Loucy (cell line): ENCODE data around the gene PRKN.

Experiments used
- H2AFZ ChIP-seq: fragments of 200-600 bp; sonication (generic); 2 replicates; pipeline ENCODE4 v1.6.0; 2016; ENCODE audit warnings: antibody characterized with exemption, mild to moderate bottlenecking, low read length, moderate library complexity
- H3F3A ChIP-seq: fragments of 200-600 bp; 2 replicates; pipeline ENCODE4 v1.6.0; 2016; ENCODE audit warnings: antibody characterized with exemption, low read depth, mild to moderate bottlenecking
- H3K27me3 ChIP-seq: fragments of 200-600 bp; sonication (generic); 2 replicates; pipeline ENCODE4 v1.6.1; 2014; ENCODE audit warnings: low read length, mild to moderate bottlenecking; ENCODE audit not compliant: insufficient read depth, poor library complexity, severe bottlenecking
- H3K36me3 ChIP-seq: fragments of 200-600 bp; sonication (generic); 2 replicates; pipeline ENCODE4 v1.6.1; 2016; ENCODE audit warnings: low read length; ENCODE audit not compliant: insufficient read depth
- H3K4me1 ChIP-seq: fragments of 200-600 bp; sonication (generic); 2 replicates; pipeline ENCODE4 v1.5.1; 2014; ENCODE audit warnings: low read length, mild to moderate bottlenecking; ENCODE audit not compliant: insufficient read depth, poor library complexity, severe bottlenecking
- H3K4me2 ChIP-seq: fragments of 200-600 bp; sonication (generic); 2 replicates; pipeline ENCODE4 v1.6.0; 2014; ENCODE audit warnings: antibody characterized with exemption, low read length, low read depth, mild to moderate bottlenecking; ENCODE audit not compliant: poor library complexity, severe bottlenecking
- H3K4me3 ChIP-seq: fragments of 200-600 bp; sonication (generic); 2 replicates; pipeline ENCODE4 v1.5.1; 2014; ENCODE audit warnings: low read length, mild to moderate bottlenecking, mixed read lengths; ENCODE audit not compliant: poor library complexity, severe bottlenecking
- H3K79me2 ChIP-seq: fragments of 200-600 bp; sonication (generic); 2 replicates; pipeline ENCODE4 v1.6.1; 2014; ENCODE audit warnings: low read length; ENCODE audit not compliant: insufficient read depth
- H3K9ac ChIP-seq: fragments of 200-600 bp; sonication (generic); 2 replicates; pipeline ENCODE4 v1.6.0; 2014; ENCODE audit warnings: mild to moderate bottlenecking, low read depth, low read length, moderate library complexity; ENCODE audit not compliant: poor library complexity, severe bottlenecking
- H3K9me2 ChIP-seq: fragments of 200-600 bp; sonication (generic); replicated peaks from 2 replicates; pipeline ENCODE4 v1.6.1; 2016; ENCODE audit warnings: low read depth, low read length, mixed read lengths
- H3K9me3 ChIP-seq: fragments of 200-600 bp; sonication (generic); 2 replicates; pipeline ENCODE4 v1.6.1; 2014; ENCODE audit warnings: mild to moderate bottlenecking, antibody characterized with exemption, low read length, low read depth; ENCODE audit not compliant: insufficient read depth
- H4K20me1 ChIP-seq: fragments of 200-600 bp; sonication (generic); 2 replicates; pipeline ENCODE4 v1.6.0; 2014; ENCODE audit warnings: antibody characterized with exemption, low read length, mild to moderate bottlenecking; ENCODE audit not compliant: insufficient read depth, poor library complexity, severe bottlenecking
- EZH2phosphoT487 ChIP-seq: fragments of 200-600 bp; IDR thresholded peaks from 2 replicates; pipeline ENCODE4 v1.6.1; 2018; ENCODE audit warnings: antibody characterized with exemption, mild to moderate bottlenecking, moderate library complexity, borderline replicate concordance
- TF ChIP-seq, protein P1 (sequence below): fragments of 200-600 bp; sonication (generic); conservative IDR thresholded peaks from 2 replicates; pipeline ENCODE4 v1.5.1; 2014; ENCODE audit warnings: mild to moderate bottlenecking, antibody characterized with exemption, low read length

Gene PRKN

DNA sequence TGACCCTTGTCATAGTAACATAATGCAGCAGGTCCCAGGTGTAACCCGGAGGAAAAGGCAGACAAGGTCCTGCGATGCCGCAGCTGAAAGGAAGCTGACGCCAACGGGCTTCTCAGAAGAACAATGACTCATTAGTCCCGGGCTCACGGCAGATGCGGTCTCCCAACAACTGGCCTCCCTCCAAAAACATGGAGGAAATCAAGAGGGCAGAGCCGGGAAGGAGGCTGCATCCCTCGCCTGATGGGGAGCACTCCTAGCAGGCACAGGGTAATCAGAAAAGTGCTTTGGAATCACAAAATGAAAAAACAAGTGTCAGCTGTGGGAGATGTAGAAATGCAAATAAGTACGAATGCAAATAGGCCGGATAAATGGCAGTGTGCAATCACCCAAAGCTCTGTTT is 1288.5 kb downstream of the PRKN start:
- Histone ChIP-seq H3K27me3 (no peaks in the 10 kb centered on the region), H3K9ac (no peak overlapping the region), H3K9me3 (no peaks in the 10 kb centered on the region), H2AFZ (no peak overlapping the region), H3K9me2 (no peaks in the 10 kb centered on the region), H3K79me2 (no peaks in the 10 kb centered on the region), H3K4me3 (no peak overlapping the region), H4K20me1 (no peaks in the 10 kb centered on the region), H3K4me2 (no peak overlapping the region), H3K4me1 (no peaks in the 10 kb centered on the region), H3F3A (no peaks in the 10 kb centered on the region), H3K36me3 (no peaks in the 10 kb centered on the region)
- no peak for TF ChIP-seq EZH2phosphoT487
- TF ChIP-seq, protein P1, sequence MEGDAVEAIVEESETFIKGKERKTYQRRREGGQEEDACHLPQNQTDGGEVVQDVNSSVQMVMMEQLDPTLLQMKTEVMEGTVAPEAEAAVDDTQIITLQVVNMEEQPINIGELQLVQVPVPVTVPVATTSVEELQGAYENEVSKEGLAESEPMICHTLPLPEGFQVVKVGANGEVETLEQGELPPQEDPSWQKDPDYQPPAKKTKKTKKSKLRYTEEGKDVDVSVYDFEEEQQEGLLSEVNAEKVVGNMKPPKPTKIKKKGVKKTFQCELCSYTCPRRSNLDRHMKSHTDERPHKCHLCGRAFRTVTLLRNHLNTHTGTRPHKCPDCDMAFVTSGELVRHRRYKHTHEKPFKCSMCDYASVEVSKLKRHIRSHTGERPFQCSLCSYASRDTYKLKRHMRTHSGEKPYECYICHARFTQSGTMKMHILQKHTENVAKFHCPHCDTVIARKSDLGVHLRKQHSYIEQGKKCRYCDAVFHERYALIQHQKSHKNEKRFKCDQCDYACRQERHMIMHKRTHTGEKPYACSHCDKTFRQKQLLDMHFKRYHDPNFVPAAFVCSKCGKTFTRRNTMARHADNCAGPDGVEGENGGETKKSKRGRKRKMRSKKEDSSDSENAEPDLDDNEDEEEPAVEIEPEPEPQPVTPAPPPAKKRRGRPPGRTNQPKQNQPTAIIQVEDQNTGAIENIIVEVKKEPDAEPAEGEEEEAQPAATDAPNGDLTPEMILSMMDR: no peak

DNA sequence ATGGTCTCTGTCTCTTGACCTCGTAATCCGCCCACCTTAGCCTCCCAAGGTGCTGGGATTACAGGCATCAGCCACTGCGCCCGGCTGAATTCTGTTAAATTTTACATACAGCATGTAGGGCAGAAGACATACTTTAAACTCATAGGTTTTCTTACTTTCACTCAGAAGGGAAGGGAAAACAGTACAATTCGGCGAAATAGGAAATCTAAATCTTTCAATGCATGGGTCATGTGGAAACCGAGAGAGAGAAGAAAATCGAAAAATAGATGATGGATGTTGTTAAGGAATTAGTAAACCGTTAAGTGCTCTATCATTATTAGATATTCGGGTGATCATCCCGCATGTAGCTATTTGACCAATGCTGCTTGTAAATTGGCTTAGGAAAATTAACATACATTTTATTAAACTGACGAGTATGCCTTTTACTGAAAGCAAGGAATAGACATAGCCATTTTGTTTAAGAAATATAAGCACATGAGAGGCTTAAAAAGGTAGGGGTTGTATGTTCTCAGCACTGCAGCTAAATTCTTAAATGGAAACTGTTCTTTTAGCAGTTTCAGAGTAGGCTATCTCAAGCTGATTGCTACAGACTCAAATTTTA is 1289.0 kb downstream of the PRKN start:
- no peak overlapping the region for H3K4me3 ChIP-seq

DNA sequence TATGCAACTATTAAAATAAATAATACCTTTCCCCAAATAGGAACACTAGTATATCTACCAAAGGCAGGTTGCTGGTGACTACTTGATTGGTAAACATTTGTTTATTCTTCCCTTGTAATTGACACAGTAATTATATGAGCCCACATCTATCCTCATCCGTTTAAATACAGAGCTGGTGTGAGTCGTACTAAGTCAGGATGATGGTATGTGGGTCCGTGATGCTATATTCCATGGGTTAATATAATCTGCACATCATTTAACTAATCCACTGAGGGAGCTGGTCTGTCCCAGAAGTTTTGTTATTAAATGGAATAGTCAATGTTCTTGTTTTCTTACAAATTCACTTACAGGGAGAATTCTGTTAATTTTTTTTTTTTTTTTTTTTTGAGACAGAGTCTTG is 1289.7 kb downstream of the PRKN start:
- Histone ChIP-seq H2AFZ (no peak overlapping the region), H3K9me2 (no peaks in the 10 kb centered on the region), H3K79me2 (no peaks in the 10 kb centered on the region), H4K20me1 (no peaks in the 10 kb centered on the region), H3K27me3 (no peaks in the 10 kb centered on the region), H3K4me3 (no peak overlapping the region), H3K4me1 (no peaks in the 10 kb centered on the region), H3K36me3 (no peaks in the 10 kb centered on the region), H3K9me3 (no peaks in the 10 kb centered on the region), H3F3A (no peaks in the 10 kb centered on the region), H3K4me2 (no peak overlapping the region), H3K9ac (no peak overlapping the region)
- TF ChIP-seq, protein P1: no peak

More for the DNA sequence above, 1289.0 kb downstream of the PRKN start:
- Histone ChIP-seq H4K20me1 (no peaks in the 10 kb centered on the region), H3K9me3 (no peaks in the 10 kb centered on the region), H3K4me2 (no peak overlapping the region), H3K4me1 (no peaks in the 10 kb centered on the region), H3K79me2 (no peaks in the 10 kb centered on the region), H3K9ac (no peak overlapping the region), H2AFZ (no peak overlapping the region), H3K36me3 (no peaks in the 10 kb centered on the region), H3F3A (no peaks in the 10 kb centered on the region), H3K9me2 (no peaks in the 10 kb centered on the region), H3K27me3 (no peaks in the 10 kb centered on the region)
- no peak for TF ChIP-seq EZH2phosphoT487
- TF ChIP-seq, protein P1: no peak
